OCI-LY1 (cell line): ENCODE results near the gene SRGAP2C.
"Not testable (repeated sequence)": the region's sequence is repeated elsewhere in the genome, so short reads cannot be mapped to it uniquely, and the experiment has no call there.

ENCODE experiments used
- H2AFZ ChIP-seq: fragments of 200-600 bp; sonication (generic), shearing (Covaris generic); 2 replicates; pipeline ENCODE4 v1.6.0; 2014; ENCODE audit warnings: antibody characterized with exemption, mild to moderate bottlenecking, low read length
- H3F3A ChIP-seq: fragments of 200-600 bp; sonication (generic), shearing (Covaris generic); 2 replicates; pipeline ENCODE4 v1.6.0; 2014; ENCODE audit warnings: mild to moderate bottlenecking, antibody characterized with exemption, low read length, moderate library complexity; ENCODE audit not compliant: insufficient read depth
- H3K27ac ChIP-seq: fragments of 200-600 bp; sonication (generic); 2 replicates; pipeline ENCODE4 v1.5.1; 2014; ENCODE audit warnings: low read length, mixed run types, mild to moderate bottlenecking, low read depth; ENCODE audit not compliant: poor library complexity, severe bottlenecking
- H3K27me3 ChIP-seq: fragments of 200-600 bp; sonication (generic); 2 replicates; pipeline ENCODE4 v1.6.0; 2014; ENCODE audit warnings: antibody characterized with exemption, mild to moderate bottlenecking, low read length, moderate library complexity; ENCODE audit not compliant: insufficient read depth
- H3K36me3 ChIP-seq: fragments of 200-600 bp; sonication (generic); 2 replicates; pipeline ENCODE4 v1.6.1; 2014; ENCODE audit warnings: mild to moderate bottlenecking, antibody characterized with exemption, low read length, moderate library complexity, mixed read lengths; ENCODE audit not compliant: insufficient read depth
- H3K4me1 ChIP-seq: fragments of 200-600 bp; sonication (generic); 2 replicates; pipeline ENCODE4 v1.5.1; 2014; ENCODE audit warnings: mild to moderate bottlenecking, low read length, moderate library complexity; ENCODE audit not compliant: insufficient read depth, severe bottlenecking
- H3K4me2 ChIP-seq: fragments of 200-600 bp; sonication (generic), shearing (Covaris generic); 2 replicates; pipeline ENCODE4 v1.6.1; 2014; ENCODE audit warnings: low read length
- H3K4me3 ChIP-seq: fragments of 200-600 bp; sonication (generic); 2 replicates; pipeline ENCODE4 v1.5.1; 2014; ENCODE audit warnings: low read length, low read depth, mild to moderate bottlenecking, mixed read lengths; ENCODE audit not compliant: poor library complexity, severe bottlenecking
- H3K79me2 ChIP-seq: fragments of 200-600 bp; shearing (Covaris generic); 2 replicates; pipeline ENCODE4 v1.6.1; 2016; ENCODE audit warnings: mixed run types, low read length, mixed read lengths; ENCODE audit not compliant: insufficient read depth
- H3K9ac ChIP-seq: fragments of 200-600 bp; sonication (generic), shearing (Covaris generic); 2 replicates; pipeline ENCODE4 v1.6.1; 2014; ENCODE audit warnings: mild to moderate bottlenecking, low read length, mixed read lengths
- H3K9me2 ChIP-seq: fragments of 200-600 bp; sonication (generic), shearing (Covaris generic); 2 replicates; pipeline ENCODE4 v1.6.1; 2014; ENCODE audit warnings: low read depth, mild to moderate bottlenecking, low read length, mixed read lengths
- H3K9me3 ChIP-seq: fragments of 200-600 bp; shearing (Covaris generic); 2 replicates; pipeline ENCODE4 v1.6.1; 2014; ENCODE audit warnings: low read length, mixed read lengths
- H4K20me1 ChIP-seq: fragments of 200-600 bp; sonication (generic), shearing (Covaris generic); 2 replicates; pipeline ENCODE4 v1.6.0; 2016; ENCODE audit warnings: mild to moderate bottlenecking, low read length; ENCODE audit not compliant: insufficient read depth

SRGAP2C gene

GRCh38 chr1:121278777-121279547, 94.2 kb downstream of the SRGAP2C start:
- H3K4me1 ChIP-seq, H3K4me2 ChIP-seq, H4K20me1 ChIP-seq, H3K27me3 ChIP-seq, H3K79me2 ChIP-seq, H3K36me3 ChIP-seq, H3K9me2 ChIP-seq, H3K27ac ChIP-seq, H2AFZ ChIP-seq, H3K4me3 ChIP-seq, H3K9ac ChIP-seq, H3F3A ChIP-seq, H3K9me3 ChIP-seq: not testable (repeated sequence)

- not testable (repeated sequence) for H3K4me1 ChIP-seq, H3K9me2 ChIP-seq, H4K20me1 ChIP-seq, H2AFZ ChIP-seq, H3K79me2 ChIP-seq, H3F3A ChIP-seq, H3K27me3 ChIP-seq, H3K27ac ChIP-seq, H3K4me3 ChIP-seq, H3K36me3 ChIP-seq, H3K9ac ChIP-seq, H3K9me3 ChIP-seq, H3K4me2 ChIP-seq
Observed at GRCh38 chr1:121279548-121279898, 94.7 kb downstream of the SRGAP2C start.

DNA sequence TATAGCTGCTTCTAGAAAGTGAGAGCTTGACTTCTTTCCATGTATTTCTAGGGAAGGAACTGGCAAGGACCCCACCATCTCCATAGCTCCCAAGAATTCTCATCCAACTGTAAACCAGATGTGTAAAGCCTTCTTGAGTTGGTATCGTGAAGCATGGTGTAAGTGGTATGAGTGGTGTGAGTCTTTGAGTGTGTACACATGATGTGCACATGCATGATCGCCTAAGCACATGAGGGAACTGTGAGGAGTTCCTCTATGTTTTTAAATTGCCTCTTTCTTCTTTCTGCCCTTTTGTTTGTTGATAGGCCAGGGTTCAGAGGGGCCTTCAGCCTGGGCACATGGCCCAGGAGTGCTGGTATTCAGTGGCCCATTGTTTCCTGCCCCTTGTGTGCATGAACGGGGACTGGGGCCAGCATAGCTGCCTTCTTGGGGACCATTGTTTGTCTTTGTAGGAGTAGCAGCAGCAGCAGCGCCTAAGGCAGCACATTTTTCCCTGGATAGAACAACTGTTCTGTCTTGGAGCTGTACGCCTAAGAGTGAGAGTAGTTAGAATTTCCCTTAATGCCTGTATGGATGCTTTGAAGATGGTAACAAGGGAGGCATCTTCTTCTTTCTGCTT, 96.0 kb downstream of the SRGAP2C start:
- H3K9me2 ChIP-seq, H3K9ac ChIP-seq, H3F3A ChIP-seq, H3K4me3 ChIP-seq, H2AFZ ChIP-seq, H3K36me3 ChIP-seq, H3K27ac ChIP-seq, H3K4me2 ChIP-seq, H4K20me1 ChIP-seq, H3K79me2 ChIP-seq, H3K9me3 ChIP-seq, H3K4me1 ChIP-seq, H3K27me3 ChIP-seq: not testable (repeated sequence)

DNA sequence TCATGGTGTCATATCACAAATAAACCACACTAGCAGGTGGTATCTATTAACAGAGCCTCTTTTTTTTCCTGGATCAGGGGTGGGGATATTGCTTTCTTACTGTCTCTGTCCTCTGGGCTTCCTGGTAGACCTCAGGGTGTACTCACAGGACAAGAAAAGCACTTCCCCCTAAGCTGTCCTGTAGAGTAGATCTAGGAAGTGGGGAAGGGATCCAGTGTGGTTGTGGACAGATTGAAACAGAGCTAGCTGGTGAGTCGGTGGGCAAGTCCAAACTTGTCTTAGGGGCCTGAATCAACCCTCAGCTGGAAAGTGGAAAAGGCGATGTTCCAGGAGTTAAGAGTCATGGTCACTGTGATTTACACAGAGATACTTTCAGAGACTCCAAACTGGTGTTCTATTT, 96.7 kb downstream of the SRGAP2C start:
- H3K9me3 ChIP-seq, H3K27me3 ChIP-seq, H3K27ac ChIP-seq, H2AFZ ChIP-seq, H3K9me2 ChIP-seq, H3K9ac ChIP-seq, H4K20me1 ChIP-seq, H3K36me3 ChIP-seq, H3K4me3 ChIP-seq, H3K4me2 ChIP-seq, H3K4me1 ChIP-seq, H3K79me2 ChIP-seq, H3F3A ChIP-seq: not testable (repeated sequence)

GRCh38 chr1:121283587-121284180, 98.9 kb downstream of the SRGAP2C start:
- H3K27me3 ChIP-seq, result not testable (repeated sequence)

DNA sequence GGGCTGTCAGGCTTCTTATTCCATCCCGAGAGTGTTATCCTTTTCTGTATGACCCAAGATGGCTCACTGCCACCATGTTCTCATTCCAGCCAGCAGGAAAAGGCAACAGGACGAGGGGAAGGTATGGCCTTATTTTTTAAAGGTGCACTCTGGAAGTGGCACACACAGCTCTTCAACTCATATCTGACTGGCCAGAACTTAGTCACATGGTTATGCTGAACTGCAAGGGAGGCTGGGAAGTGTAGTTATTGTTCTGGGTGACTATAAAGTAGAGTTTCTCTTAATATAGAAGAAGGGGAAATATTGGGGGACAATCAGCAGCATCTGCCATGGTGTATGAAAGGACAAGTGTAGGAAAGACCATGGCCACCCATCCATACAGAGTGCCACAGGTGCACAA, 107.8 kb downstream of the SRGAP2C start:
- not testable (repeated sequence) for H2AFZ ChIP-seq, H3K27ac ChIP-seq, H4K20me1 ChIP-seq

More at GRCh38 chr1:121283587-121284180, 98.9 kb downstream of the SRGAP2C start:
- H3K4me1 ChIP-seq, H3F3A ChIP-seq, H3K4me3 ChIP-seq, H3K4me2 ChIP-seq, H4K20me1 ChIP-seq, H3K79me2 ChIP-seq, H3K36me3 ChIP-seq, H2AFZ ChIP-seq, H3K9ac ChIP-seq, H3K27ac ChIP-seq, H3K9me2 ChIP-seq, H3K9me3 ChIP-seq: not testable (repeated sequence)

DNA sequence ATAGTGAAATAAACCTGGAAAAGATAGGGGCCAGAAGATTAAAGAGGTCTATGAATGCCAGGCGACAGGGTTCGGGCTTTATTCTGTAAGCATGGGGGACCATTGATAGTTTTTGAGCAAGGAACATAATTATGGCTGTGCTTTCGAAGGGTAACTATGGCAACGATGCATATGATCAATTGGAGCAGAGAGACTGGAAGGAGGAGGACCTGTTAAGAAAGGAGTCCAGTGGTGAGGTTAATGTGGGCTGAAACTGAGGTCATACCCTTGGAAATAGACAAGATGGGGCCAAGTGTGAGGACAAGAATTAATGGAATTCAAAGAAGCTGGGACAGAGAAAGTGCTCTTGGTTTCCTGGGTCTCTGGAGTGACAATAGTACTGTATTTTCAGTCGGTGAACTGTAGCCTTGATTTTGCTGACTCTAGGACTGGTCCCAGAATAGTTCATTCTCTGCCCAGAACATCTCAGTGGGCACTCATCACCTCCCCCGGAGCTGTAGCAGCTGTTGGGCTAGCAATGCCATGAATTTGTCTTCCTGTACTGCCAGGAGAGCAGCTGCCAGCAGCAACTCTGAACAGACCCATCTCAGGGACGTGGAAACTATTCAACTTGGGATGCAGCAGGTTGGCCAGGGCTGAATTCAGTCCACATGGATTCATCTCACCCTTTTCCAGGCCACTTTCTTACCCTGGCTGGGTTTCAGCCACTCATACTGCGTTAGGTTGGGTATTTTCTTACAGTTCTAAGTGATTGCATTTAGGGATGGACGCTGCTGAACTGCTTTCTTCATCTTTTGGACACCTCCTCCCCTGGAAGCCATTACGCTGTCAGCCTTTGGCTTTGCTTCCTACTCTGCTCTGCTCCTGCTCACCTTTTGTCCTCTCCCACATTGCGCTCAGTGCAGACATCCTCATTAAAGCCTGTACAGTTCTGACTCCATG, 108.8 kb downstream of the SRGAP2C start:
- H3K4me2 ChIP-seq, H3K4me3 ChIP-seq, H3K9ac ChIP-seq, H3K9me2 ChIP-seq, H3F3A ChIP-seq, H3K36me3 ChIP-seq, H3K27ac ChIP-seq, H2AFZ ChIP-seq, H3K4me1 ChIP-seq, H4K20me1 ChIP-seq, H3K9me3 ChIP-seq, H3K27me3 ChIP-seq, H3K79me2 ChIP-seq: not testable (repeated sequence)

More for the DNA sequence above, 107.8 kb downstream of the SRGAP2C start:
- not testable (repeated sequence) for H3K79me2 ChIP-seq, H3K9ac ChIP-seq, H3K9me2 ChIP-seq, H3F3A ChIP-seq, H3K4me2 ChIP-seq, H3K4me3 ChIP-seq, H3K4me1 ChIP-seq, H3K27me3 ChIP-seq, H3K9me3 ChIP-seq, H3K36me3 ChIP-seq
